Panc1 (cell line): Measurements from ENCODE around the gene TBATA. TPM values are rescaled to one million over a fixed set of nuclear protein-coding genes. Genes with fewer than 3 reads are reported as not detected.

Experiments used
- ATAC-seq: fragments of 200-7000 bp; cut with Tn5 transposase; 2 replicates; pipeline ENCODE4 v1.9.1; 2020; ENCODE audit warnings: mild to moderate bottlenecking, moderate library complexity
- BruUV-seq: library from RNA; stranded (reverse); fragments of 400-500 nt; replicated peaks from 2 replicates; lab custom pipeline; 2021; lab: Mats Ljungman, UMichigan
- CTCF ChIA-PET: fragments of 300-600 bp; sonication (Branson Sonifier 250); formaldehyde crosslinking; loops from one replicate; lab custom pipeline; 2022; ENCODE audit warnings: antibody characterized with exemption; lab: Charles Lee
- POLR2A ChIA-PET: fragments of 300-600 bp; sonication (Branson Sonifier 250); formaldehyde crosslinking; loops from one replicate; lab custom pipeline; 2022; ENCODE audit warnings: antibody characterized with exemption; lab: Charles Lee
- DNase-seq: peaks from one replicate; pipeline ENCODE4 v3.0.0-alpha.2; 2010; ENCODE audit warnings: low read depth, low spot score
- H3K27ac ChIP-seq: 2 replicates; pipeline ENCODE4 v1.5.1; 2011; ENCODE audit warnings: mild to moderate bottlenecking, low read length, inconsistent platforms
- H3K27me3 ChIP-seq: fragments of 200-500 bp; sonication (Bioruptor generic); 2 replicates; pipeline ENCODE4 v1.6.0; 2014; ENCODE audit warnings: low read length, inconsistent platforms; ENCODE audit not compliant: control insufficient read depth, insufficient read depth
- H3K36me3 ChIP-seq: fragments of 200-500 bp; sonication (Bioruptor generic); 2 replicates; pipeline ENCODE4 v1.5.1; 2014; ENCODE audit warnings: inconsistent platforms, mild to moderate bottlenecking, low read length, moderate library complexity; ENCODE audit not compliant: control insufficient read depth, insufficient read depth
- H3K4me1 ChIP-seq: 2 replicates; pipeline ENCODE4 v1.5.1; 2011; ENCODE audit warnings: inconsistent platforms, mild to moderate bottlenecking, low read length, moderate library complexity; ENCODE audit not compliant: control insufficient read depth, insufficient read depth
- H3K4me3 ChIP-seq, 2 experiments: 2 replicates each; pipeline ENCODE4 v1.5.1; 2011 to 2012; ENCODE audit warnings: low read depth in 2 of 2, low read length in 2 of 2, mild to moderate bottlenecking in 2 of 2, inconsistent platforms in 1 of 2, moderate library complexity in 1 of 2
- H3K9me3 ChIP-seq: fragments of 200-500 bp; sonication (Bioruptor generic); 2 replicates; pipeline ENCODE4 v1.5.1; 2014; ENCODE audit warnings: low read depth, mild to moderate bottlenecking, inconsistent platforms, low read length, moderate library complexity; ENCODE audit not compliant: control insufficient read depth, insufficient read depth
- POLR2AphosphoS5 ChIP-seq: IDR thresholded peaks from 2 replicates; pipeline ENCODE4 v1.6.1; 2012; ENCODE audit warnings: mild to moderate bottlenecking, low read depth, low read length, moderate library complexity
- SIN3A ChIP-seq: IDR thresholded peaks from 2 replicates; pipeline ENCODE4 v1.6.1; 2012; ENCODE audit warnings: low read depth, mild to moderate bottlenecking, low read length, moderate library complexity, borderline replicate concordance; ENCODE audit not compliant: insufficient read depth
- TCF7L2 ChIP-seq: IDR thresholded peaks from 2 replicates; pipeline ENCODE4 v1.6.1; 2011; ENCODE audit warnings: mild to moderate bottlenecking, low read depth, low read length, inconsistent platforms
- in situ Hi-C: cut with HindIII; loops from 2 replicates; pipeline ENCODE4 v1.10.0; 2016; ENCODE audit warnings: low sequenced_read_pairs, low pct_unique_long_range_greater_than_20kb
- intact Hi-C: fragments of 100-400 bp; cut with micrococcal nuclease; formaldehyde crosslinking; loops from one replicate; pipeline ENCODE4 v1.10.0; 2022; ENCODE audit not compliant: unreplicated experiment
- total RNA-seq: library from RNA; stranded (reverse); gene quantifications from one replicate; pipeline ENCODE4 v1.2.1, GENCODE V29; 2021; ENCODE audit not compliant: unreplicated experiment
- TF ChIP-seq, protein P1 (sequence below), 2 experiments: IDR thresholded peaks; 2 replicates each; pipeline ENCODE4 v1.6.1; 2011 to 2012; ENCODE audit warnings: low read depth in 2 of 2, control low read depth in 1 of 2, low read length in 1 of 2, mild to moderate bottlenecking in 1 of 2, moderate library complexity in 1 of 2; ENCODE audit not compliant: insufficient read depth in 1 of 2
- TF ChIP-seq, protein P2 (sequence below): fragments of 450-650 bp; IDR thresholded peaks from 2 replicates; pipeline ENCODE4 v1.5.1; 2017; ENCODE audit warnings: mild to moderate bottlenecking

The TBATA gene
- total RNA-seq, 1 experiment from 2014 or later = not detected

DNA sequence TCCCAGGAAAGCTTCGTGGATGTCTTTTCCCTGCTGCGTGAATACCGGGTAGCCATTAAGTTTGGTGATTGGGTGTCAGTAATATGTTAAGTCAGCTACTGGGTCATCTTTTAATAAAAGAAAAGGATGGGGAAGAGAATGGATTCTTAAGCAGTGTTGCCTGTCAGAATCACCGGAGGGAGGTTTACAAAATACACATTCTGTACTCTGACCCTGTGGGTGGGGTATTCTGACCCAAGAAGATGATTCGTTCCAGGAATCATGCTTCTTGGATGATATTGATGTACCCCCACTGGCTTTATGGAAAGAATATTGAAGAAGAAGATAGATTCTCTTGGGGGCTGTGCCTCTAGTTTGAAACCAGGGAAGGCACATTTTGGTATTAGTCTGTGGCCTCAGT lies 48.8 kb upstream of the TBATA start:
- no peaks in the 10 kb centered on the region for H3K36me3 ChIP-seq
- CTCF ChIA-PET = no interaction called here
- intact Hi-C loops (no loop called here), in situ Hi-C loops (no loop called here)
- POLR2A ChIA-PET = no interaction called here
- no peak for DNase-seq
- no peaks in the 10 kb centered on the region for H3K9me3 ChIP-seq
- no peak overlapping the region for H3K27ac ChIP-seq
- no TSS peak for BruUV-seq
- H3K4me3 ChIP-seq = no peak overlapping the region
- ATAC-seq = no peak
- H3K4me1 ChIP-seq = no peaks in the 10 kb centered on the region
- TF ChIP-seq, protein P1, sequence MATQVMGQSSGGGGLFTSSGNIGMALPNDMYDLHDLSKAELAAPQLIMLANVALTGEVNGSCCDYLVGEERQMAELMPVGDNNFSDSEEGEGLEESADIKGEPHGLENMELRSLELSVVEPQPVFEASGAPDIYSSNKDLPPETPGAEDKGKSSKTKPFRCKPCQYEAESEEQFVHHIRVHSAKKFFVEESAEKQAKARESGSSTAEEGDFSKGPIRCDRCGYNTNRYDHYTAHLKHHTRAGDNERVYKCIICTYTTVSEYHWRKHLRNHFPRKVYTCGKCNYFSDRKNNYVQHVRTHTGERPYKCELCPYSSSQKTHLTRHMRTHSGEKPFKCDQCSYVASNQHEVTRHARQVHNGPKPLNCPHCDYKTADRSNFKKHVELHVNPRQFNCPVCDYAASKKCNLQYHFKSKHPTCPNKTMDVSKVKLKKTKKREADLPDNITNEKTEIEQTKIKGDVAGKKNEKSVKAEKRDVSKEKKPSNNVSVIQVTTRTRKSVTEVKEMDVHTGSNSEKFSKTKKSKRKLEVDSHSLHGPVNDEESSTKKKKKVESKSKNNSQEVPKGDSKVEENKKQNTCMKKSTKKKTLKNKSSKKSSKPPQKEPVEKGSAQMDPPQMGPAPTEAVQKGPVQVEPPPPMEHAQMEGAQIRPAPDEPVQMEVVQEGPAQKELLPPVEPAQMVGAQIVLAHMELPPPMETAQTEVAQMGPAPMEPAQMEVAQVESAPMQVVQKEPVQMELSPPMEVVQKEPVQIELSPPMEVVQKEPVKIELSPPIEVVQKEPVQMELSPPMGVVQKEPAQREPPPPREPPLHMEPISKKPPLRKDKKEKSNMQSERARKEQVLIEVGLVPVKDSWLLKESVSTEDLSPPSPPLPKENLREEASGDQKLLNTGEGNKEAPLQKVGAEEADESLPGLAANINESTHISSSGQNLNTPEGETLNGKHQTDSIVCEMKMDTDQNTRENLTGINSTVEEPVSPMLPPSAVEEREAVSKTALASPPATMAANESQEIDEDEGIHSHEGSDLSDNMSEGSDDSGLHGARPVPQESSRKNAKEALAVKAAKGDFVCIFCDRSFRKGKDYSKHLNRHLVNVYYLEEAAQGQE (IDR thresholded peaks at IDR 0.05; ENCODE audit: insufficient read depth in 1 of 2, low read depth in 2 of 2, low read length in 1 of 2) = no peak
- TF ChIP-seq, protein P2, sequence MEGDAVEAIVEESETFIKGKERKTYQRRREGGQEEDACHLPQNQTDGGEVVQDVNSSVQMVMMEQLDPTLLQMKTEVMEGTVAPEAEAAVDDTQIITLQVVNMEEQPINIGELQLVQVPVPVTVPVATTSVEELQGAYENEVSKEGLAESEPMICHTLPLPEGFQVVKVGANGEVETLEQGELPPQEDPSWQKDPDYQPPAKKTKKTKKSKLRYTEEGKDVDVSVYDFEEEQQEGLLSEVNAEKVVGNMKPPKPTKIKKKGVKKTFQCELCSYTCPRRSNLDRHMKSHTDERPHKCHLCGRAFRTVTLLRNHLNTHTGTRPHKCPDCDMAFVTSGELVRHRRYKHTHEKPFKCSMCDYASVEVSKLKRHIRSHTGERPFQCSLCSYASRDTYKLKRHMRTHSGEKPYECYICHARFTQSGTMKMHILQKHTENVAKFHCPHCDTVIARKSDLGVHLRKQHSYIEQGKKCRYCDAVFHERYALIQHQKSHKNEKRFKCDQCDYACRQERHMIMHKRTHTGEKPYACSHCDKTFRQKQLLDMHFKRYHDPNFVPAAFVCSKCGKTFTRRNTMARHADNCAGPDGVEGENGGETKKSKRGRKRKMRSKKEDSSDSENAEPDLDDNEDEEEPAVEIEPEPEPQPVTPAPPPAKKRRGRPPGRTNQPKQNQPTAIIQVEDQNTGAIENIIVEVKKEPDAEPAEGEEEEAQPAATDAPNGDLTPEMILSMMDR = no peak
- TF ChIP-seq TCF7L2 (no peak), POLR2AphosphoS5 (no peak), SIN3A (no peak)
- no peaks in the 10 kb centered on the region for H3K27me3 ChIP-seq

DNA sequence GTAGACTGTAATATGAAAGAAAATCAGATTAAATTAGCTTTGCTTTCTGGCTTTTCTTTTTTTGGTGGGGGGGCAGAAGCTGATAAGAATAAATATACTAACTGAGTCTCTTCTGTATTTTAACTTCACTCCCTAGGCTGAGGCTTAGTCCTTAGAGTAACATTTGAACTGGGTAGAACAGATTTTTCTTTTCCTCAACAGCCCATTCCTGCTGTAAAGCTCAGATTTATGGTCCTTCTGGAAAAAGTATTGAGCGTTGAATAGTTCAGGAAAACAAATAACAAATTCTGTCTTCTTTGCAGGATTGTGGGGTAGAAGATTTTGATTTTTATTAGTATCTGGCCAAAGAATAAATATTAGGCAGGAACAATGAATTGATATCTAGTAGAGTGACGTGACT lies 48.4 kb upstream of the TBATA start:
- TF ChIP-seq TCF7L2 (no peak), POLR2AphosphoS5 (no peak), SIN3A (no peak)
- TF ChIP-seq, protein P2 = no peak
- TF ChIP-seq, protein P1 (IDR thresholded peaks at IDR 0.05; ENCODE audit: insufficient read depth in 1 of 2, low read depth in 2 of 2, low read length in 1 of 2) = no peak
- Histone ChIP-seq H3K36me3 (0 out of 2 replicates have a peak, but pooled peaks cover 2% of the 10 kb centered on the region), H3K9me3 (no peaks in the 10 kb centered on the region), H3K27me3 (no peaks in the 10 kb centered on the region), H3K27ac (no peak overlapping the region), H3K4me1 (no peaks in the 10 kb centered on the region), H3K4me3 (no peak overlapping the region)
- DNase-seq = no peak
- in situ Hi-C loops (no loop called here), intact Hi-C loops (no loop called here)
- POLR2A ChIA-PET = interaction anchor here (0.5 kb wide), 1 partner anchor 677 kb away, joined by 7 read pairs; no protein-coding TSS in a partner anchor
- CTCF ChIA-PET = no interaction called here
- no peak for ATAC-seq
- no TSS peak for BruUV-seq
